Gastroesophageal sphincter (tissue), 4 donors: Measurements from ENCODE around the gene RAP1A. TPM values are rescaled to one million over a fixed set of nuclear protein-coding genes. Genes with fewer than 3 reads are reported as not detected.
"Not testable (repeated sequence)": the region's sequence is repeated elsewhere in the genome, so short reads cannot be mapped to it uniquely, and the experiment has no call there.

Source experiments
- ATAC-seq: fragments of 150-250 bp; one replicate; pipeline ENCODE4 v1.9.1; 2016; ENCODE audit warnings: mild to moderate bottlenecking, moderate library complexity
- H3K27ac ChIP-seq, 4 donors: fragments of 200-600 bp; sonication (generic) in 3 of 4; 1 replicate in 3 of 4; 2 replicates in 1 of 4; pipeline ENCODE4 v1.5.1; 2016 to 2019
- H3K27me3 ChIP-seq: fragments of 200-600 bp; sonication (generic); one replicate; pipeline ENCODE4 v1.5.1; 2019
- H3K36me3 ChIP-seq, 2 donors: fragments of 200-600 bp; sonication (generic); one replicate each; pipeline ENCODE4 v1.5.1; 2019; ENCODE audit warnings: control low read depth in 1 of 2
- H3K4me1 ChIP-seq, 3 donors: fragments of 200-600 bp; sonication (generic); 1 replicate in 2 of 3; 2 replicates in 1 of 3; pipeline ENCODE4 v1.5.1; 2016 to 2019; ENCODE audit warnings: control low read depth in 2 of 3
- H3K4me3 ChIP-seq, 2 donors: fragments of 200-600 bp; sonication (generic); one replicate each; pipeline ENCODE4 v1.5.1; 2019; ENCODE audit warnings: mild to moderate bottlenecking in 1 of 2, moderate library complexity in 1 of 2
- H3K9me3 ChIP-seq, 3 donors: fragments of 200-600 bp; sonication (generic); one replicate each; pipeline ENCODE4 v1.5.1; 2017 to 2019; ENCODE audit warnings: control low read depth in 2 of 3
- EP300 ChIP-seq: sonication (generic); formaldehyde crosslinking; IDR thresholded peaks from one replicate; pipeline ENCODE4 v1.6.1; 2017; ENCODE audit warnings: antibody characterized with exemption, mild to moderate bottlenecking
- POLR2A ChIP-seq, 2 donors: fragments of 450-650 bp; IDR thresholded peaks; one replicate each; pipeline ENCODE4 v1.6.1; 2017; ENCODE audit warnings: antibody characterized with exemption in 2 of 2, mild to moderate bottlenecking in 2 of 2, moderate library complexity in 1 of 2
- POLR2AphosphoS5 ChIP-seq: sonication (generic); formaldehyde crosslinking; IDR thresholded peaks from one replicate; pipeline ENCODE4 v1.6.1; 2017; ENCODE audit warnings: antibody characterized with exemption
- WGBS, 2 donors: methylation state at CpG; one replicate each; pipeline ENCODE4 v1.1.5; 2018; ENCODE audit warnings: low coverage in 1 of 2; 5-methylcytosine and 5-hydroxymethylcytosine counted together
- total RNA-seq, 4 donors: library from RNA; depleted of rRNA; stranded (reverse); fragments of >200 nt; gene quantifications; one replicate each; pipeline ENCODE4 v1.1.0, GENCODE V29; 2016
- TF ChIP-seq, protein P1 (sequence below), 4 experiments: fragments of 200-600 bp in 2 of 4; fragments of 450-650 bp in 2 of 4; sonication (generic) in 1 of 4; IDR thresholded peaks; one replicate each; pipeline ENCODE4 v1.5.1; 2017 to 2019; ENCODE audit warnings: antibody characterized with exemption in 4 of 4, mild to moderate bottlenecking in 2 of 4, moderate library complexity in 2 of 4

The RAP1A gene
- total RNA-seq, 4 donors from 2014 or later, result 177 to 268 (median 214) TPM

DNA sequence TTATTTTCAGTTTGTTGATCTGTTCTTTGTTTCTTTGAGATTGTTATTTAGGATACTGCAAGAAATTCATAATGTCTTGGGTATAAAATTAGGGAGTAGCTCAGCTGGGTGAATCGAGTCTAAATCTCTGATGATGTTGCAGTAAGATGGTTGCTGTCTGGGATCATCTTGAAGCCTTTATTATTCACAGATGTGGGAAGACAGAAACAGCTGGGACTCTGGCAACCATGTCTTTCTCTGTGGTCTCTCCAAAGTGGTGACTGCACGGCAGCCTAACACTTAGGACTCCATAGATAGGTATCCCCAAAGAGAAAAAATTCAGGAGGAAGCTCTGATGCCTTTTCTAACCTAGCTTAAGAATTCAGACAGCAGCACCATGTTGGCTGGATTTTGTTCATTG lies 52.7 kb downstream of the RAP1A start:
- 40 to 67% methylated on average over 1 of the region's 2 CpGs for WGBS, 2 donors

DNA sequence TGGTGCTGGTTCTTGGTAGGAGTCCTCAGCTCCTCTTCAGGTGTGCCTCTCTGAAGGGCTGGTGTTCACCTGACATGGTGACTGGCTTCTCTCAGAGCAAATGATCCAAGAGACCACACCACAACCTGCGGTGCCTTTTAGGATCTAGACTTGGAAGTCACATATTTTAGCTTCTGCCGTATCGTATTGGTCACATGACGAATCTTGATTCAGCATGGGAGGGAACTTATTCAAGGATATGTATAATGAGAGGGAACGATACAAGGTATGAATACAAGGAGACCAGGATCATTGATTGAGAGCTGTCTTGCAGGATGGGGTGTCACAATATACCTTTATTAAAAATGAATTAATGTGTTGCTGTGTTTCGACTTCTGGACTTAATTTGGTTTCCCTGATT lies 58.0 kb downstream of the RAP1A start:
- WGBS, 2 donors, result 94 to 96% methylated on average over 5 to 6 of the region's 6 CpGs
- H3K9me3 ChIP-seq, result no peaks in the 10 kb centered on the region
- H3K27ac ChIP-seq, result no peak overlapping the region
- peaks cover 0 to 61% (median 11%) of the 10 kb centered on the region in 3 donors for H3K4me1 ChIP-seq
- H3K27me3 ChIP-seq, result no peaks in the 10 kb centered on the region
- no peak overlapping the region for H3K4me3 ChIP-seq
- peaks cover 0 to 28% of the 10 kb centered on the region in 2 donors for H3K36me3 ChIP-seq
- no peak for ATAC-seq
- TF ChIP-seq EP300 (no peak), POLR2AphosphoS5 (no peak), POLR2A (IDR thresholded peaks at IDR 0.05) (no peak)
- TF ChIP-seq, protein P1, sequence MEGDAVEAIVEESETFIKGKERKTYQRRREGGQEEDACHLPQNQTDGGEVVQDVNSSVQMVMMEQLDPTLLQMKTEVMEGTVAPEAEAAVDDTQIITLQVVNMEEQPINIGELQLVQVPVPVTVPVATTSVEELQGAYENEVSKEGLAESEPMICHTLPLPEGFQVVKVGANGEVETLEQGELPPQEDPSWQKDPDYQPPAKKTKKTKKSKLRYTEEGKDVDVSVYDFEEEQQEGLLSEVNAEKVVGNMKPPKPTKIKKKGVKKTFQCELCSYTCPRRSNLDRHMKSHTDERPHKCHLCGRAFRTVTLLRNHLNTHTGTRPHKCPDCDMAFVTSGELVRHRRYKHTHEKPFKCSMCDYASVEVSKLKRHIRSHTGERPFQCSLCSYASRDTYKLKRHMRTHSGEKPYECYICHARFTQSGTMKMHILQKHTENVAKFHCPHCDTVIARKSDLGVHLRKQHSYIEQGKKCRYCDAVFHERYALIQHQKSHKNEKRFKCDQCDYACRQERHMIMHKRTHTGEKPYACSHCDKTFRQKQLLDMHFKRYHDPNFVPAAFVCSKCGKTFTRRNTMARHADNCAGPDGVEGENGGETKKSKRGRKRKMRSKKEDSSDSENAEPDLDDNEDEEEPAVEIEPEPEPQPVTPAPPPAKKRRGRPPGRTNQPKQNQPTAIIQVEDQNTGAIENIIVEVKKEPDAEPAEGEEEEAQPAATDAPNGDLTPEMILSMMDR (IDR thresholded peaks at IDR 0.05), result no peak

More for the DNA sequence above, 52.7 kb downstream of the RAP1A start:
- H3K36me3 ChIP-seq, result peaks cover 0 to 10% of the 10 kb centered on the region in 2 donors
- ATAC-seq, result no peak
- H3K4me1 ChIP-seq, result peaks cover 9 to 85% (median 21%) of the 10 kb centered on the region in 3 donors
- TF ChIP-seq POLR2AphosphoS5 (no peak), POLR2A (IDR thresholded peaks at IDR 0.05) (no peak), EP300 (no peak)
- TF ChIP-seq, protein P1 (IDR thresholded peaks at IDR 0.05), result no peak
- H3K9me3 ChIP-seq, result no peaks in the 10 kb centered on the region
- H3K4me3 ChIP-seq, result no peak overlapping the region
- H3K27me3 ChIP-seq, result no peaks in the 10 kb centered on the region
- peak overlapping the region; percentile 38 to 94 (median 72) for H3K27ac ChIP-seq

DNA sequence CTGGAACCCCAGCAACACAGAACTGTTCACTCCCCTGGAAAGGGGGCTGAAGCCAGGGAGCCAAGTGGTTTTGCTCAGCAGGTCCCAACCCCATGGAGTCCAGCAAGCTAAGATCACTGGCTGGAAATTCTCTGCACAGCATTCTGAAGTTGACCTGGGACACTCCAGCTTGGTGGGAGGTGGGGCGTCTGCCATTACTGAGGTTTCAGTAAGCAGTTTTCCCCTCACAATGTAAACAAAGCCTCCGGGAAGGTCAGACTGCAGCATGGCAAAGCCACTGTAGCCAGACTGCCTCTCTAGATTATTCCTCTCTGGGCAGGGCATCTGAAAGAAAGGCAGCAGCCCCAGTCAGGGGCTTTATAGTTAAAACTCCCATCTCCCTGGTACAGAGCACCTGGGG lies 60.0 kb downstream of the RAP1A start:
- TF ChIP-seq POLR2A (IDR thresholded peaks at IDR 0.05), result no peak
- WGBS, 2 donors, result 20% methylated on average over 1 of the region's 2 CpGs; no CpG with 5 or more reads in 1 of the 2 donors
- H3K9me3 ChIP-seq, result peaks cover 0 to 2% (median 0%) of the 10 kb centered on the region in 3 donors
- no peak for ATAC-seq
- H3K4me3 ChIP-seq, result no peak overlapping the region
- peaks cover 0 to 42% (median 2%) of the 10 kb centered on the region in 3 donors for H3K4me1 ChIP-seq
- no peaks in the 10 kb centered on the region for H3K27me3 ChIP-seq
- peak overlapping the region in 2 of 4 donors; percentile 12 to 44 for H3K27ac ChIP-seq
- peaks cover 0 to 28% of the 10 kb centered on the region in 2 donors for H3K36me3 ChIP-seq

DNA sequence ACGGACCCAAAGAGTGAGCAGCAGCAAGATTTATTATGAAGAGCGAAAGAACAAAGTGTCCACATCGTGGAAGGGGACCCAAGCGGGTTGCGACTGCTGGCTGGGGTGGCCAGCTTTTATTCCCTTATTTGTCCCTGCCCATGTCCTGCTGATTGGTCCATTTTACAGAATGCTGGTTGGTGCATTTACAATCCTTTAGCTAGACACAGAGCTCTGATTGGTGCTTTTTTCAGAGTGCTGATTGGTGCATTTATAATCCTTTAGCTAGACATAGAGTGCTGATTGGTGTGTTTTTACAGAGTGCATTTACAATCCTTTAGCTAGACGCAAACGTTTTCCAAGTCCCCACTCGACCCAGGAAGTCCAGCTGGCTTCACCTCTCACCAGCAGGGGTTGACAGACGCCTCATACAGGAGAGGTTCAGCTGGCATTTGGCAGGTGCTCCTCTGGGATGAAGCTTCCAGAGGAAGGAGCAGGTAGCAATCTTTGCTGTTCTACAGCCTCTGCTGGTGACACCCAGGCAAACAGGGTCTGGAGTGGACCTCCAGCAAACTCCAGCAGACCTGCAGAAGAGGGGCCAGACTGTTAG lies 60.7 kb downstream of the RAP1A start:
- not testable (repeated sequence) for H3K27me3 ChIP-seq, H3K27ac ChIP-seq, H3K4me3 ChIP-seq, H3K9me3 ChIP-seq, ATAC-seq
- Histone ChIP-seq H3K4me1 (peaks cover 0 to 34% (median 0%) of the 10 kb centered on the region in 3 donors), H3K36me3 (peaks cover 0 to 28% of the 10 kb centered on the region in 2 donors)
- WGBS, 2 donors, result 83 to 90% methylated on average over 4 to 8 of the region's 9 CpGs

DNA sequence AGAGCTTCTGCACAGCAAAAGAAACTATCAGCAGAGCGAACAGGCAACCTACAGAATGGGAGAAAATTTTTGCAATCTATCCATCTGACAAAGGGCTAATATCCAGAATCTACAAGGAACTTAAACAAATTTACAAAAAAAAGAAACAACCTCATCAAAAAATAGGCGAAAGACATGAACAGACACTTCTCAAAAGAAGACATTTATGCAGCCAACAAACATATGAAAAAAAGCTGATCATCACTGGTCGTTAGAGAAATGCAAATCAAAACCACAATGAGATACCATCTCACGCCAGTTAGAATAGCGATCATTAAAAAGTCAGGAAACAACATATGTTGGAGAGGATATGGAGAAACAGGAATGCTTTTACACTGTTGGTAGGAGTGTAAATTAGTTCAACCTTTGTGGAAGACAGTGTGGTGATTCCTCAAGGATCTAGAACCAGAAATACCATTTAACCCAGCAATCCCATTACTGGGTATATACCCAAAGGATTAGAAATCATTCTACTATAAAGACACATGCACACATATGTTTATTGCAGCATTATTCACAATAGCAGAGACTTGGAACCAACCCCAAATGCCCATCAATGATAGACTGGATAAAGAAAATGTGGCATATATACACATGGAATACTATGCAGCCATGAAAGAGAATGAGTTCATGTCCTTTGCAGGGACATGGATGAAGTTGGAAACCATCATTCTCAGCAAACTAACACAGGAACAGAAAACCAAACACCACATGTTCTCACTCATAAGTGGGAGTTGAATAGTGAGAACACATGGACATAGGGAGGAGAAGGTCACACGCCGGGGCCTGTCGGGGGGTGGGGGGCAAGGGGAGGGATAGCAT lies 65.9 kb downstream of the RAP1A start:
- not testable (repeated sequence) for H3K36me3 ChIP-seq, H3K4me3 ChIP-seq, H3K27me3 ChIP-seq, H3K27ac ChIP-seq, ATAC-seq
- H3K4me1 ChIP-seq, result peaks cover 5 to 19% (median 8%) of the 10 kb centered on the region in 3 donors
- WGBS, 2 donors, result 86 to 90% methylated on average over 5 to 7 of the region's 8 CpGs
- peaks cover 0 to 16% (median 0%) of the 10 kb centered on the region in 3 donors for H3K9me3 ChIP-seq

GRCh38 chr1:111690306-111690617 lies 70.7 kb downstream of the RAP1A start:
- TF ChIP-seq POLR2A (IDR thresholded peaks at IDR 0.05) (no peak), EP300 (no peak), POLR2AphosphoS5 (peak; percentile 21)
- TF ChIP-seq, protein P1 (IDR thresholded peaks at IDR 0.05), result no peak
- Histone ChIP-seq H3K36me3 (peaks cover 0 to 9% of the 10 kb centered on the region in 2 donors), H3K27ac (peak overlapping the region; percentile 15 to 68 (median 52)), H3K27me3 (no peaks in the 10 kb centered on the region), H3K4me3 (no peak overlapping the region), H3K9me3 (peaks cover 0 to 7% (median 0%) of the 10 kb centered on the region in 3 donors), H3K4me1 (peaks cover 11 to 54% (median 23%) of the 10 kb centered on the region in 3 donors)
- peak; percentile 69 for ATAC-seq
